Stimulated activated naive CD8-positive, alpha-beta T cell treated with anti-CD3 and anti-CD28 coated beads, Interleukin-15, amount 100 ng/mL, for 72 hours (primary cell): Measurements from ENCODE around the gene MC5R.
A peak's percentile ranks its signal among the peaks of the same experiment; 100 is the strongest.

Experiments used
- ATAC-seq: fragments of 150-1000 bp; cut with Tn5 transposase; 2 replicates; pipeline ENCODE4 v1.10.0; 2021; ENCODE audit warnings: mild to moderate bottlenecking, moderate library complexity
- DNase-seq, 2 donors: peaks; one replicate each; pipeline ENCODE4 v3.0.0; 2021 to 2022
- H3K27ac Mint-ChIP-seq, 2 donors: one replicate each; pipeline ENCODE4 v1.8.0; 2022; ENCODE audit warnings: mild to moderate bottlenecking in 2 of 2, mixed read lengths in 2 of 2, moderate library complexity in 2 of 2
- H3K27me3 Mint-ChIP-seq: one replicate; pipeline ENCODE4 v1.8.0; 2022; ENCODE audit warnings: mixed read lengths
- H3K4me1 Mint-ChIP-seq: one replicate; pipeline ENCODE4 v1.8.0; 2022; ENCODE audit warnings: mild to moderate bottlenecking, mixed read lengths
- H3K4me3 Mint-ChIP-seq, 2 donors: one replicate each; pipeline ENCODE4 v1.8.0; 2022; ENCODE audit warnings: mild to moderate bottlenecking in 2 of 2, mixed read lengths in 2 of 2, moderate library complexity in 1 of 2
- H3K9me3 Mint-ChIP-seq, 2 donors: one replicate each; pipeline ENCODE4 v1.8.0; 2022; ENCODE audit warnings: mixed read lengths in 2 of 2

The MC5R gene

DNA sequence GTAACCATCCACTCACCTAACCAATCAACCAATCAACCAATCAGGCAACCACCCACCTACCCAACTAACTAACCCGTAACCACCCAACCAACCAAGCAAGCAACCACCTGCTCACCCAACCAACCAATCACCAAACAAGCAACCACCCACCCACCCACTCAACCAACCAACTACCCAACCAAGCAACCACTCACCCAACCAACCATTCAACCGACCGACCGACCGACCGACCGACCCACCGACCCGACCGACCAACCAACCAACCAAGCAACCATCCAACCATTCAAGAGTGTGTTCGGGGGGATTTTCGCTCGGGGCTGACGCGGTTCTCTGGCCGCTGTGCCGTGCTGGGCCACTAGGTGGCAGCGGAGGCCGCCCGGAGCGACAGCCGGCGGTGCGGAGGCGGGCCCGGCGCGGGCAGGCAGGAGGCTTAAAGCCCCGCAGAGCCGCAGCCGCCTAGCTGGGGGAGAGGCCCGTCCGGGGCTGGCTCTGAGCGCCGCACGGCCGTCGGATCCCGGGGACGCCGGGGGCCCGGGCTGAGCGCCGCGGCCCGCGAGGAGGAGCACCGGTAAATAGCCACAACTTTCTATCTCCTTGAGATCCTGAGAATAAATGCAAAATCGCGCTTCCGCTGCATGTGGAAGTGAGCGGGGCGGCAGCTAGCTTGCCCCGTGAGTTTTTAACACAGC lies at the start of gene MC5R:
TSS of gene MC5R (plus strand) at position 443 of the 689 bp plus-strand sequence. CDS start 1,617 bp downstream, outside the sequence.
- Mint-ChIP-seq H3K27me3 (peaks cover 37% of the 10 kb centered on the region), H3K4me3 (peak within 1 kb of the TSS; percentile 44 to 60), H3K4me1 (peaks cover 5% of the 10 kb centered on the region), H3K9me3 (no peaks in the 10 kb centered on the region), H3K27ac (peak within 1 kb of the TSS in 1 of 2 donors; percentile 74)
- DNase-seq (peak; percentile 75 to 84), ATAC-seq (peak; percentile 90)

DNA sequence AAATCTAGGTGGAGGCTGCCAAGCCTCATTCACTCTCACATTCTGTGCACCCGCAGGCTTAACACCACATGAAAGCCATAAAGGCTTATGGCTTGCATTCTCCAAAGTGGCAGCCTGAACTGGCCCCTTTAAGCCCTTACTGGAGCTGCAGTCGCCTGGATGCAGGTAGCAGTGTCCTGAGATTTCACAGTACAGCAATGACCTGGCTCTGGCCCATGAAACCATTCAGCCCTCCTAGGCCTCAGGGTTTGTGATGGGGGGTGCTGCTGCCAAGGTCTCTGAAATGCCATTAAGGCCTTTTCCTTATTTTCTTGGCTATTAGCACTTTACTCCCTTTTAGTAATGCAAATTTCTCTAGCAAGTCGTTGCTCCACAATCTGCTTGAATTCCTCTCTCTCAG lies 48.9 kb upstream of the MC5R start:
- Mint-ChIP-seq H3K4me1 (no peaks in the 10 kb centered on the region), H3K27ac (no peak overlapping the region), H3K4me3 (no peak overlapping the region), H3K27me3 (peaks cover 13% of the 10 kb centered on the region), H3K9me3 (peaks cover 0 to 11% of the 10 kb centered on the region in 2 donors)
- DNase-seq: no peak
- no peak for ATAC-seq

GRCh38 chr18:13791181-13791580 lies 32.8 kb upstream of the MC5R start:
- Mint-ChIP-seq H3K9me3 (no peaks in the 10 kb centered on the region), H3K4me1 (no peaks in the 10 kb centered on the region), H3K4me3 (no peak overlapping the region), H3K27ac (no peak overlapping the region), H3K27me3 (peaks cover 10% of the 10 kb centered on the region)
- ATAC-seq: no peak
- no peak for DNase-seq

DNA sequence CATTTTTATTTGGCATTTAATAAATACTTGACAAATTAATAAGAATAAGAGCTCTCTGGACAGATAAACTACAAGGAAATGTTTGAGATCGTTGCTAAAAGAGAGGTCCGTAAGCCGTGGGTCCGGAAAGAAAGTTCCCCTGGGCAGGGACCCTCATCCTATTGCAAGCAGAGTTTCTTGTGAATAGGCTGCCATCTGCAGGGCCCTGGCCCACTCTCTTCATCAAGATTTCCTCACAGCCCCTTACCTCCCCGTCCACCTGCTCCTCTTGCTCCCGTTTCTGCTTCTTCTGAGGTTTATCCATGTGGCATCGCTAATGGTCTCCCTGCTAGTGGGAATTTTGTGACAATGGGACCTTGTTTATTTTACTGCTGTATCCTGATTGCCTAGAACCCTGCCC lies 30.1 kb upstream of the MC5R start:
- no peaks in the 10 kb centered on the region for H3K9me3 Mint-ChIP-seq
- H3K4me1 Mint-ChIP-seq: no peaks in the 10 kb centered on the region
- DNase-seq (no peak), ATAC-seq (no peak)
- peaks cover 24% of the 10 kb centered on the region for H3K27me3 Mint-ChIP-seq
- H3K4me3 Mint-ChIP-seq: no peak overlapping the region
- H3K27ac Mint-ChIP-seq: no peak overlapping the region

GRCh38 chr18:13796515-13796914 lies 27.4 kb upstream of the MC5R start:
- H3K27me3 Mint-ChIP-seq: peaks cover 47% of the 10 kb centered on the region
- H3K4me3 Mint-ChIP-seq: no peak overlapping the region
- no peak overlapping the region for H3K27ac Mint-ChIP-seq
- peaks cover 11% of the 10 kb centered on the region for H3K4me1 Mint-ChIP-seq
- H3K9me3 Mint-ChIP-seq: no peaks in the 10 kb centered on the region
- DNase-seq (no peak), ATAC-seq (no peak)

GRCh38 chr18:13797157-13797611 lies 26.8 kb upstream of the MC5R start:
- Mint-ChIP-seq H3K27ac (no peak overlapping the region), H3K4me3 (no peak overlapping the region), H3K9me3 (no peaks in the 10 kb centered on the region), H3K4me1 (peaks cover 11% of the 10 kb centered on the region), H3K27me3 (peaks cover 48% of the 10 kb centered on the region)
- ATAC-seq (no peak), DNase-seq (no peak)

- DNase-seq: no peak
- Mint-ChIP-seq H3K4me1 (peaks cover 11% of the 10 kb centered on the region), H3K9me3 (no peaks in the 10 kb centered on the region), H3K27ac (no peak overlapping the region), H3K4me3 (no peak overlapping the region), H3K27me3 (peaks cover 63% of the 10 kb centered on the region)
- no peak for ATAC-seq
Measured at GRCh38 chr18:13799396-13799795, 24.6 kb upstream of the MC5R start.

- H3K9me3 Mint-ChIP-seq: no peaks in the 10 kb centered on the region
- H3K4me1 Mint-ChIP-seq: peaks cover 11% of the 10 kb centered on the region
- no peak overlapping the region for H3K27ac Mint-ChIP-seq
- peak overlapping the region; percentile 78 to 79 for H3K4me3 Mint-ChIP-seq
- peak; percentile 93 for ATAC-seq
- peak; percentile 57 to 67 for DNase-seq
- H3K27me3 Mint-ChIP-seq: peaks cover 75% of the 10 kb centered on the region
Measured at GRCh38 chr18:13800505-13801259, 23.3 kb upstream of the MC5R start.

GRCh38 chr18:13801260-13801601 lies 22.7 kb upstream of the MC5R start:
- Mint-ChIP-seq H3K4me1 (peaks cover 11% of the 10 kb centered on the region), H3K27me3 (peaks cover 77% of the 10 kb centered on the region), H3K9me3 (no peaks in the 10 kb centered on the region), H3K27ac (peak overlapping the region in 1 of 2 donors; percentile 75), H3K4me3 (peak overlapping the region; percentile 78 to 79)
- ATAC-seq (no peak), DNase-seq (no peak)

DNA sequence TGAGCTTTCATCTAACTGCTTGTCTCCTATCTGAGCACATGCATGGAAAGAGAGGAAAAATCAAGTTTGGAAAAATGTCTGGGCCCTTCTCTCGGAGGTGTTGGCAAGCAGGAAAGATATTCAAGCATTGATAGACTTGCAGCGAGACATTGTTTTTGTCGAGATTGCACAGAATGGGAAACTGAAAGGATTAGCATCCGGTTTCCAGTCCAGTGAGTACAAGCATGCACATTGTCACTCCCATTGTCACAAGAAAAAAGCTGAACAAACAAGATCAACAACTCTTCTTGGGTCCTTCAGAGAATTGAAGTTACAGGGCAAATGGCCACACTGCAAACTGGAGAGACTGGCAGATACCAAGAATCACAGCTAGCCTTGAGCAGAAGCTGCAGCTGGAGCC lies 19.6 kb upstream of the MC5R start:
- Mint-ChIP-seq H3K4me1 (peaks cover 11% of the 10 kb centered on the region), H3K9me3 (no peaks in the 10 kb centered on the region), H3K4me3 (no peak overlapping the region), H3K27me3 (peaks cover 61% of the 10 kb centered on the region), H3K27ac (no peak overlapping the region)
- ATAC-seq (no peak), DNase-seq (no peak)

DNA sequence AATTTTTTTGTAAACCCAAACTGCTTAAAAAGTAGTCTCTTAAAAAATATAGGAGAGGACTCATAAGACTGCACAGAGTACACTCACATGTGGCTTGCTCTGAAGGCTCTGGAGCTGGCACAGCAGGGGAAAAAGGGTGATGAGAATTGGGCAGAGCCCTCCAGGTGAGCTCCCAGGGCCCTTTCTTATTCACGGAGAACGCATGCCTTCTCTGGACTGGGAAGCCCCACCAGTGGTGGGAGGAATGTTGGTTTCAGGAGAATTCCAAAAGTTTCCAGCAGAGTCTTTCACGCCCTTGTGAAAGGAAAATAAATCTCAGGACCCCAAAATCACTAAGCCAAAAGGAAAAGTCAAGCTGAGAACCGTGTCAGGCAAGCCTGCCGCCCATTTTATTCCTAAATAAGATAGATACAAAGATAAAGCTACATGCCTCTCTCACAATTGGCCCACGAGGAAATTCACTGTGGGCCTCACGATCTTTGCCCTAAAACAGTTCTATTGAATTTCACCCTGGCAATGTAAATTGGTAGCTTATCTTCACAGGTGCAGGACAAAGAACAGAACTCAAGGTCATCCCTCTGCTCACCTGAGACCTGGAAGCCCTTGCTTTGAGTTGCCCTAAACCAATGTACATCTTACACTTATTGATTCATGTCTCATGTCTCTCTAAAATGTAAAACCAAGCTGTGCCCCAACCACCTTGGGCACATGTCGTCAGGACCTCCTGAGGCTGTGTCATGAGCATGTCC lies 15.5 kb upstream of the MC5R start:
- no peaks in the 10 kb centered on the region for H3K9me3 Mint-ChIP-seq
- DNase-seq (no peak), ATAC-seq (no peak)
- H3K4me3 Mint-ChIP-seq: no peak overlapping the region
- peaks cover 3% of the 10 kb centered on the region for H3K4me1 Mint-ChIP-seq
- no peak overlapping the region for H3K27ac Mint-ChIP-seq
- peaks cover 56% of the 10 kb centered on the region for H3K27me3 Mint-ChIP-seq

DNA sequence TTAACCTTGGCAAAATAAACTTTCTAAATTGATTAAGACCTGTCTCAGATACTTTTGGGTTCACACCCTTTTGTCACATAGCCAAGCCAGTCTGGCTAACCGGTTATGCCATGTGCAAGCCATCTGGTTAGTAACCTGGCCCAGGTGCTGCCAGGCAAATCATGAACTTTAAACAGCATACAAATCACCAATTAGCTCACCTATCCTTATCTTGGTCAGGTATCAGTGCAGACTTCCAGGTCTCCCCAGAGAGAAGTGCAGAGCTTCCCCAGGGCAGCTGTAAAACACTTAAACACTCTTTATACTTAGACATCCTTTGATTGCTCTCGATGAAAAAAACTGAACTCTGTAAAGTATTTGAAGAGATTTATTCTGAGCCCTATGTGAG lies 14.9 kb upstream of the MC5R start:
- Mint-ChIP-seq H3K4me3 (no peak overlapping the region), H3K9me3 (no peaks in the 10 kb centered on the region), H3K27me3 (peaks cover 53% of the 10 kb centered on the region), H3K4me1 (peaks cover 5% of the 10 kb centered on the region), H3K27ac (no peak overlapping the region)
- DNase-seq: no peak
- ATAC-seq: no peak

DNA sequence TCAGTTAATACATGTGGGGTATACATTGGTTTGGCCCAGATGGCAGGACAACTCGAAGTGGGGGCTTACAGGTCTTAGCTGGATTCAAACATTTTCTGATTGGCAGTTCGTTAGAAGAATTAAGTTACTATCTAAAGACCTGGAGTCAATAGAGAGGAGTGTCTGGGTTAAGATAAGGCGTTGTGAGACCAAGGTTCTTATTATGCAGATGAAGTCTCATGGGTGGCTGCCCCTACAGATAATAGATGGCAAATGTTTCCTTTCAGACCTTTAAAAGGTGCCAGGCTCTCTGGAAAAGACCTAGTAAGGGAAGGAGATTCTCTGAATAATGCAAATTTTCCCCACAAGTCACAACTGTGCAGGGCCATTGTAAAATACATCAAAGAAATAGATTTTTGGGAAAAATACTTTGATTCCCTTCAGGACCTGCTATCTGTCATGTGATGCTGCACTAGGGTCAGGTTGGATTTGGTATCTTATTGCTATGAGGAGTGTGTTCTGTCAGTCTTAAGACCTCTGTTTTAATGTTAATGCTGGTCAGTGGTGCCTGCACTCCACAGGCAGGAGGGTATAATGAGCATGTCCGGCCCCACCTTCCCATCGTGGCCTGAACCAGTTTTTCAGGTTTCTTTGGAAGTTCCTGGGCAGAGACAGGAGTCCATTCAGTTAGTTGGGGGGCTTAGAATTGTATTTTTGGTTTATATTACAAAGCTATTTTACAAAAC lies 14.3 kb upstream of the MC5R start:
- no peak for ATAC-seq
- H3K27ac Mint-ChIP-seq: no peak overlapping the region

DNA sequence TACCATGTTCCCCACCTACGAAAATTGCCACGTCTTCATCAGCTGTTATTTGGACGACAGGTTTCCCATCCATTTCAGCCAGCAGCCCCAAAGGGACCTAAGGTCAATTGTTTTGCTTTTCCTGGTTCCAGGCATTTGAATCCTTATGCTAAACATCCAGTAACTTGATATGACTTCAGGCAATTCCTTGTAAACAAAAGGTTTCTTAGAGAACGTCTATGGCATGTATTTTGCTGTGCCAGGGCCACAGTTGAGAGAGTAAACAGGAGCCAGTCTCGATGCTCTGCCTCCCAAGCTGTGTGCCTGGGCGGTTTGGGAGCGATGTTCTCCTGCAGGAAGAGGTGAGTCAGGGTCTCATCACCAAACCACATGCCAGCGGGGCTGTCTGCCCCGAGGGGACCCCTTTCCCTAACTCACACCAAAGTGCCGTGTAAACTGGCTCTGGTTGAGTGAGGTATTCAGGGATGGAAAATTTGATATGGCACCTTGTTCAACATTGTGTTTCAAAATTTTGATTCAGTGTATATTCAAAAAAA lies 12.9 kb upstream of the MC5R start:
- Mint-ChIP-seq H3K4me3 (no peak overlapping the region), H3K4me1 (peaks cover 5% of the 10 kb centered on the region), H3K9me3 (no peaks in the 10 kb centered on the region), H3K27me3 (peaks cover 33% of the 10 kb centered on the region), H3K27ac (no peak overlapping the region)
- no peak for ATAC-seq
- DNase-seq: no peak

More for the DNA sequence above, 14.3 kb upstream of the MC5R start:
- Mint-ChIP-seq H3K27me3 (peaks cover 46% of the 10 kb centered on the region), H3K4me1 (peaks cover 5% of the 10 kb centered on the region), H3K9me3 (no peaks in the 10 kb centered on the region), H3K4me3 (no peak overlapping the region)
- DNase-seq: no peak

DNA sequence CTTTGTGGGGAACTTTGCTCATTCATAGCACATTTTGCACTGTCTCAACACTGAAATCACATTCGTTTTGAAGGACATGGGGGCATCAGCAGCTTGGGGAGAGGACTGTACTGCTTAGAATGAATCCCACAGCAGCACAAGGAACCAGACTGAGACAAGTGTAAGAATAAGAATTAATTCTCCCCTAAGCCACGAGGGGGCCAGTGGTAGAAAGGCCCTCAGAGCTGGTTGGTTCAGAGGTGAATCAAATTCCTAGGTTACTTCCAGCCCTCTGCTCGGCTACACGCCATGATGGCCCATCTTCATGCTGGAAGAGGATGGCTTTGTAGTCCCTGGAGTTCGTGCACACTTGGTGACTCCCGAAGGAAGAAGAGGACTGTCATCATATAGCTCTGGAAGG lies 12.0 kb upstream of the MC5R start:
- Mint-ChIP-seq H3K27me3 (peaks cover 32% of the 10 kb centered on the region), H3K4me1 (peaks cover 5% of the 10 kb centered on the region), H3K9me3 (no peaks in the 10 kb centered on the region), H3K4me3 (no peak overlapping the region), H3K27ac (no peak overlapping the region)
- ATAC-seq: peak; percentile 45
- no peak for DNase-seq
